SU-DHL-6 (cell line): ENCODE results near the gene EPYC.
"Not testable (repeated sequence)": the region's sequence is repeated elsewhere in the genome, so short reads cannot be mapped to it uniquely, and the experiment has no call there.

ENCODE experiments used
- CTCF ChIP-seq: fragments of 200-600 bp; sonication (generic); IDR thresholded peaks from one replicate; pipeline ENCODE4 v1.5.1; 2017; ENCODE audit warnings: antibody characterized with exemption, mild to moderate bottlenecking, low read length, moderate library complexity; ENCODE audit not compliant: insufficient read depth, poor library complexity, severe bottlenecking
- EZH2phosphoT487 ChIP-seq: fragments of 200-600 bp; sonication (generic), shearing (Covaris generic); conservative IDR thresholded peaks from 2 replicates; pipeline ENCODE4 v1.6.1; 2018; ENCODE audit warnings: mild to moderate bottlenecking, antibody characterized with exemption, low read length, moderate library complexity, mixed read lengths

DNA sequence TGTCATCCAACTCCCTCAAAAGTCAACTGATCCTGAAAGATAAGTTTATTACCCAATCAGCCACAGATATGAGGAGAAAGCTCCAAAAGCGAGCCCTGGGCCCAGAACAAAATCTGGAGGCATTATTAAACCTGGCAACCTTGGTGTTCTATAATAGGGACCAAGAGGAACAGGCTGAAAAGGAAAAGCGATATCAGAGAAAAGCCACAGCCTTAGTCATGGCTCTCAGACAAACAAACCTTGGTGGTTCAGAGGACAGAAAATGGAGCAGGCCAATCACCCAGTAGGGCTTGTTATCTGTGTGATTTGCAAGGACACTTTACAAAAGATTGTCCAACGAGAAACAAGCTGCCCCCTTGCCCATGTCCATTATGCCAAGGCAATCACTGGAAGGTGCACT lies 19.4 kb downstream of the EPYC start:
- not testable (repeated sequence) for TF ChIP-seq CTCF, EZH2phosphoT487
